ENCODE results near the gene DCAF15.

DNA sequence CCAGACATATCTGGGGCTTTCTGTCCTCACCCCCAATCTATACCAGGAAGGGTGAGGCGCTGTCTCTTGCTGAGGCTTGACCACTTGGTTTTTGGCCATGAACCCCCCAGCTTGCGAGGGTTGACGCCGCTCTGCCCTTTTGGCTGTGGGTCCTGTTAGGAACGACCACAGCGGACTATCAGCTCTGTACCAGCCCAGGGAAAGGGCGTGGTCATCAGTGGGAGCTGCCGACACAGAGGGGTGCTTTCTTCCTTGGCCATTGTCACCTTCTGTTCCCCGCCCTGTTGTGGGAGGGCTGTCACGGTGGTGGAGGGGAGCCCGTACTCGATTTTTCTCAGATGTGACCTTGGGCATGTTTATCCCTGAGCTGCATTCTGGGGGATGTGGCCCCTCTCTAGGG, 5.7 kb downstream of the DCAF15 start:
- TF ChIP-seq, protein P1, sequence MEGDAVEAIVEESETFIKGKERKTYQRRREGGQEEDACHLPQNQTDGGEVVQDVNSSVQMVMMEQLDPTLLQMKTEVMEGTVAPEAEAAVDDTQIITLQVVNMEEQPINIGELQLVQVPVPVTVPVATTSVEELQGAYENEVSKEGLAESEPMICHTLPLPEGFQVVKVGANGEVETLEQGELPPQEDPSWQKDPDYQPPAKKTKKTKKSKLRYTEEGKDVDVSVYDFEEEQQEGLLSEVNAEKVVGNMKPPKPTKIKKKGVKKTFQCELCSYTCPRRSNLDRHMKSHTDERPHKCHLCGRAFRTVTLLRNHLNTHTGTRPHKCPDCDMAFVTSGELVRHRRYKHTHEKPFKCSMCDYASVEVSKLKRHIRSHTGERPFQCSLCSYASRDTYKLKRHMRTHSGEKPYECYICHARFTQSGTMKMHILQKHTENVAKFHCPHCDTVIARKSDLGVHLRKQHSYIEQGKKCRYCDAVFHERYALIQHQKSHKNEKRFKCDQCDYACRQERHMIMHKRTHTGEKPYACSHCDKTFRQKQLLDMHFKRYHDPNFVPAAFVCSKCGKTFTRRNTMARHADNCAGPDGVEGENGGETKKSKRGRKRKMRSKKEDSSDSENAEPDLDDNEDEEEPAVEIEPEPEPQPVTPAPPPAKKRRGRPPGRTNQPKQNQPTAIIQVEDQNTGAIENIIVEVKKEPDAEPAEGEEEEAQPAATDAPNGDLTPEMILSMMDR (IDR thresholded peaks at IDR 0.05): no peak
- no peak for TF ChIP-seq POLR2A (IDR thresholded peaks at IDR 0.05)

All from uterus (tissue), 2 donors.